GM19238 (cell line): ENCODE data around the gene C17orf107.
A peak's percentile ranks its signal among the peaks of the same experiment; 100 is the strongest.
"Not testable (repeated sequence)": the region's sequence is repeated elsewhere in the genome, so short reads cannot be mapped to it uniquely, and the experiment has no call there.

Experiments
- DNase-seq: peaks from one replicate; pipeline ENCODE4 v3.0.0; 2011; ENCODE audit warnings: low spot score; ENCODE audit not compliant: insufficient read length

C17orf107 gene

GRCh38 chr17:4900231-4901107, 1.1 kb downstream of the C17orf107 start:
- DNase-seq, result no peak

- DNase-seq, result no peak
Observed at GRCh38 chr17:4901108-4901647, 1.8 kb downstream of the C17orf107 start.

- no peak for DNase-seq
Observed at GRCh38 chr17:4901648-4902344, 2.5 kb downstream of the C17orf107 start.

GRCh38 chr17:4902540-4902939, 3.2 kb downstream of the C17orf107 start:
- no peak for DNase-seq

GRCh38 chr17:4903051-4903818, 3.9 kb downstream of the C17orf107 start, which contains the start of gene CHRNE:
CHRNE (minus strand) TSS chr17:4903098; CDS start chr17:4903063, 35 bp downstream.
- DNase-seq, result no peak

- not testable (repeated sequence) for DNase-seq
Observed at GRCh38 chr17:4906642-4907041, 7.3 kb downstream of the C17orf107 start.

- DNase-seq, result no peak
Observed at GRCh38 chr17:4908301-4908700, 9.0 kb downstream of the C17orf107 start.

- peak; percentile 63 for DNase-seq
Observed at GRCh38 chr17:4908711-4909496, 9.6 kb downstream of the C17orf107 start.

- no peak for DNase-seq
Observed at GRCh38 chr17:4913994-4914393, 14.7 kb downstream of the C17orf107 start.

- not testable (repeated sequence) for DNase-seq
Observed at GRCh38 chr17:4914551-4914950, 15.2 kb downstream of the C17orf107 start.

GRCh38 chr17:4919511-4920047, 20.2 kb downstream of the C17orf107 start:
- DNase-seq, result no peak

- DNase-seq, result no peak
Observed at GRCh38 chr17:4920351-4921048, 21.2 kb downstream of the C17orf107 start.

- no peak for DNase-seq
Observed at GRCh38 chr17:4921320-4921719, 22.0 kb downstream of the C17orf107 start.

- not testable (repeated sequence) for DNase-seq
Observed at GRCh38 chr17:4926577-4927335, 27.4 kb downstream of the C17orf107 start.

- DNase-seq, result no peak
Observed at GRCh38 chr17:4928881-4929280, 29.5 kb downstream of the C17orf107 start.

GRCh38 chr17:4931963-4932362, 32.6 kb downstream of the C17orf107 start, which contains the start of gene GP1BA:
GP1BA (plus strand) TSS chr17:4932277; CDS start chr17:4932605, 328 bp downstream.
- peak; percentile 28 for DNase-seq

GRCh38 chr17:4932756-4933155, 33.4 kb downstream of the C17orf107 start:
- no peak for DNase-seq

GRCh38 chr17:4933646-4934045, 34.3 kb downstream of the C17orf107 start:
- DNase-seq, result no peak
